ENCODE measurements around the gene ADRA2B. TPM values are rescaled to one million over a fixed set of nuclear protein-coding genes. Genes with fewer than 3 reads are reported as not detected.

ADRA2B gene
- total and polyA plus RNA-seq, 2 donors (not counting 3 experiments of a cell fraction or from before 2014, with no cell fraction given), result not detected

- Histone ChIP-seq H3K4me3 (replicated peaks in 1 of 3; ENCODE audit: insufficient read depth in 1 of 3, low read depth in 1 of 3, low read length in 3 of 3) (no peak overlapping the region), H3K4me1 (ENCODE audit: control insufficient read depth, extremely low read depth, insufficient read depth, low read length) (no peaks in the 10 kb centered on the region), H3K27me3 (ENCODE audit: control insufficient read depth in 2 of 2, insufficient read depth in 2 of 2, low read length in 2 of 2) (peaks cover 0 to 2% of the 10 kb centered on the region in 2 experiments), H3K36me3 (ENCODE audit: control insufficient read depth in 2 of 2, extremely low read depth in 1 of 2, insufficient read depth in 2 of 2, low read length in 2 of 2) (no peaks in the 10 kb centered on the region), H3K79me2 (ENCODE audit: control insufficient read depth, insufficient read depth, low read length) (no peaks in the 10 kb centered on the region), H3K9me3 (replicated peaks; ENCODE audit: control insufficient read depth, insufficient read depth, low read length) (no peaks in the 10 kb centered on the region), H3K9me1 (replicated peaks; ENCODE audit: control insufficient read depth, extremely low read depth, insufficient read depth, low read length) (no peaks in the 10 kb centered on the region), H3K27ac (ENCODE audit: insufficient read depth, low read depth, low read length) (no peak overlapping the region), H4K20me1 (replicated peaks; ENCODE audit: control insufficient read depth, extremely low read depth, insufficient read depth, low read length) (no peaks in the 10 kb centered on the region), H3K9ac (replicated peaks; ENCODE audit: extremely low read depth, insufficient read depth, low read length) (no peak overlapping the region), H3K4me2 (ENCODE audit: insufficient read depth, low read length) (no peak overlapping the region), H2AFZ (ENCODE audit: low read depth, low read length) (no peak overlapping the region)
- TF ChIP-seq FOS (IDR thresholded peaks at IDR 0.05; ENCODE audit: borderline replicate concordance, insufficient read depth, low read length), result no peak
- TF ChIP-seq MAX (IDR thresholded peaks at IDR 0.05; ENCODE audit: insufficient read depth, insufficient read length), result no peak
- TF ChIP-seq CTCF (IDR thresholded peaks at IDR 0.05; ENCODE audit: extremely low read depth in 1 of 2, insufficient read depth in 1 of 2, low read depth in 1 of 2, low read length in 2 of 2), result no peak
- TF ChIP-seq GATA2 (IDR thresholded peaks at IDR 0.05; ENCODE audit: insufficient read depth, insufficient read length, low read depth, low read length), result no peak
- TF ChIP-seq MYC (IDR thresholded peaks at IDR 0.05; ENCODE audit: low read depth, low read length), result no peak
- no peak for TF ChIP-seq POLR2A (IDR thresholded peaks at IDR 0.05; ENCODE audit: low read depth, low read length)
- TF ChIP-seq POLR2AphosphoS5 (IDR thresholded peaks at IDR 0.05; ENCODE audit: insufficient read depth, low read depth, low read length), result no peak
- DNase-seq (ENCODE audit: low read depth, low spot score) (no peak), FAIRE-seq (no peak)
- POLR2A ChIA-PET, result no interaction called here
- BruUV-seq (replicated peaks), result no TSS peak
- dilution Hi-C loops (cut with MboI; ENCODE audit: extremely low pct_ligation_motif_present, low sequenced_read_pairs), result no loop called here
- intact Hi-C loops (cut with micrococcal nuclease), result no loop called here
- CTCF ChIA-PET, result interaction anchor here (1.1 to 3.4 kb wide), 2 partner anchors 8 to 14 kb away, joined by 3 to 13 read pairs; no protein-coding TSS in a partner anchor
These were observed 13.7 kb downstream of the ADRA2B start for GRCh38 chr2:96102596-96103186.

Measured in endothelial cell of umbilical vein (primary cell).